Measurements from ENCODE around the gene CLBA1.

The CLBA1 gene

DNA sequence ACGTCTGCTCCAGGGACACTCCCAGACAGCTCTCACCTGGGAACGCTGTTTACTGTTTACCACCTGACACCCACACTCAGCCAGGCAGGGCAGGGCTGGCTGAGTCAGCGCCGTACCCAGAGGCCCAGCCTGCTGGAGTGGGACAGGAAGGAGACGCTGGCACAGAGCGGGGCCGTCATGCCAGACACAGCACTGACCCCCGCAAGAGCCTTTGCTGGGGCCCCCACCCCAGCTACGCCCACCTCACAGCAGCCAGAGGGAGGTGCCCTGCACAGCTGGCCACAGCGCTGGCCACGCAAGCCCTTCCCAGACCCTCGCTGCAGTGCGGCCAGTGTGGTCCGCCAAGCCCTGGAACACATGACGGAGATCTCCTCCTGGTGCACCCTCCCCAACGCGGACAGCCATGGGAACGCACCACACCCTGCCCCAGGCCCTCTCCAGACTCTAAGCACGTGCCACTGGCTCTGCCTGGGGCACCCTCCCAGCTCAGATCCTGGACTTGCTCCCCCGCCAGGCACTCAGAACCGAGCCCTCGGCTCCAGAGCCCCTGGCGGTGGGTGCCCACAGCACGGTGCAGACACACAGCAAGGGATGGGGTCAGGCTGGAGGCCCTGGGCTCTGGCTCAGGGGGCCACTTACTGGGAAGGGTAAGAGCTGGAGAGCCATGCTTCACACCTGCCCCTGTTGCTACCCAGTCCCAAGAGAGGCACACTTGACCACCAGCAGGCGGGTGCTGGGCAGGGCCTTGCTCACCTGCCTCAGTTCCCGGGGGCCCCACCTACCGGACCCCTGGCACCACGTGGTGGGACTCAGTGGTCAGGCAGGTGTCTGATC lies 13.1 kb upstream of the CLBA1 start:
- Histone ChIP-seq H3K4me3 (ENCODE audit: low read length) (no peak overlapping the region), H3K36me3 (ENCODE audit: control insufficient read depth, low read length) (no peaks in the 10 kb centered on the region), H3K79me2 (ENCODE audit: control insufficient read depth, low read length) (no peaks in the 10 kb centered on the region), H3F3A (ENCODE audit: control insufficient read depth, insufficient read depth) (no peaks in the 10 kb centered on the region), H3K4me2 (ENCODE audit: low read length) (no peak overlapping the region), H3K9me2 (replicated peaks; ENCODE audit: control insufficient read depth, low read length) (no peaks in the 10 kb centered on the region), H3K9me3 (ENCODE audit: control insufficient read depth, insufficient read depth, low read length) (no peaks in the 10 kb centered on the region), H4K20me1 (ENCODE audit: control insufficient read depth, insufficient read depth, low read depth, low read length) (no peaks in the 10 kb centered on the region), H3K27me3 (ENCODE audit: control insufficient read depth, low read length) (peaks cover 22% of the 10 kb centered on the region), H3K27ac (ENCODE audit: low read depth, low read length) (no peak overlapping the region), H3K4me1 (ENCODE audit: control insufficient read depth, low read length) (peaks cover 24% of the 10 kb centered on the region)
- TF ChIP-seq EZH2phosphoT487 (IDR thresholded peaks at IDR 0.05; ENCODE audit: borderline replicate concordance, low read length) = no peak
- TF ChIP-seq, protein P1, sequence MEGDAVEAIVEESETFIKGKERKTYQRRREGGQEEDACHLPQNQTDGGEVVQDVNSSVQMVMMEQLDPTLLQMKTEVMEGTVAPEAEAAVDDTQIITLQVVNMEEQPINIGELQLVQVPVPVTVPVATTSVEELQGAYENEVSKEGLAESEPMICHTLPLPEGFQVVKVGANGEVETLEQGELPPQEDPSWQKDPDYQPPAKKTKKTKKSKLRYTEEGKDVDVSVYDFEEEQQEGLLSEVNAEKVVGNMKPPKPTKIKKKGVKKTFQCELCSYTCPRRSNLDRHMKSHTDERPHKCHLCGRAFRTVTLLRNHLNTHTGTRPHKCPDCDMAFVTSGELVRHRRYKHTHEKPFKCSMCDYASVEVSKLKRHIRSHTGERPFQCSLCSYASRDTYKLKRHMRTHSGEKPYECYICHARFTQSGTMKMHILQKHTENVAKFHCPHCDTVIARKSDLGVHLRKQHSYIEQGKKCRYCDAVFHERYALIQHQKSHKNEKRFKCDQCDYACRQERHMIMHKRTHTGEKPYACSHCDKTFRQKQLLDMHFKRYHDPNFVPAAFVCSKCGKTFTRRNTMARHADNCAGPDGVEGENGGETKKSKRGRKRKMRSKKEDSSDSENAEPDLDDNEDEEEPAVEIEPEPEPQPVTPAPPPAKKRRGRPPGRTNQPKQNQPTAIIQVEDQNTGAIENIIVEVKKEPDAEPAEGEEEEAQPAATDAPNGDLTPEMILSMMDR (IDR thresholded peaks at IDR 0.05; ENCODE audit: low read depth, low read length, poor library complexity, severe bottlenecking) = no peak

GRCh38 chr14:104973135-104973384 lies 12.5 kb upstream of the CLBA1 start:
- H3K4me2 ChIP-seq (ENCODE audit: low read length) = no peak overlapping the region
- no peak for TF ChIP-seq EZH2phosphoT487 (IDR thresholded peaks at IDR 0.05; ENCODE audit: borderline replicate concordance, low read length)
- TF ChIP-seq, protein P1 (IDR thresholded peaks at IDR 0.05; ENCODE audit: low read depth, low read length, poor library complexity, severe bottlenecking) = no peak
- H4K20me1 ChIP-seq (ENCODE audit: control insufficient read depth, insufficient read depth, low read depth, low read length) = no peaks in the 10 kb centered on the region
- H3K4me1 ChIP-seq (ENCODE audit: control insufficient read depth, low read length) = peaks cover 23% of the 10 kb centered on the region
- H3K27ac ChIP-seq (ENCODE audit: low read depth, low read length) = no peak overlapping the region
- H3F3A ChIP-seq (ENCODE audit: control insufficient read depth, insufficient read depth) = no peaks in the 10 kb centered on the region
- H3K79me2 ChIP-seq (ENCODE audit: control insufficient read depth, low read length) = no peaks in the 10 kb centered on the region
- no peaks in the 10 kb centered on the region for H3K36me3 ChIP-seq (ENCODE audit: control insufficient read depth, low read length)
- no peak overlapping the region for H3K4me3 ChIP-seq (ENCODE audit: low read length)
- no peaks in the 10 kb centered on the region for H3K9me2 ChIP-seq (replicated peaks; ENCODE audit: control insufficient read depth, low read length)
- H3K27me3 ChIP-seq (ENCODE audit: control insufficient read depth, low read length) = peaks cover 26% of the 10 kb centered on the region
- no peaks in the 10 kb centered on the region for H3K9me3 ChIP-seq (ENCODE audit: control insufficient read depth, insufficient read depth, low read length)

GRCh38 chr14:104973385-104974145 lies 12.0 kb upstream of the CLBA1 start:
- no peak for TF ChIP-seq EZH2phosphoT487 (IDR thresholded peaks at IDR 0.05; ENCODE audit: borderline replicate concordance, low read length)
- TF ChIP-seq, protein P1 (IDR thresholded peaks at IDR 0.05; ENCODE audit: low read depth, low read length, poor library complexity, severe bottlenecking) = no peak
- Histone ChIP-seq H3K4me1 (ENCODE audit: control insufficient read depth, low read length) (peaks cover 18% of the 10 kb centered on the region), H3K36me3 (ENCODE audit: control insufficient read depth, low read length) (no peaks in the 10 kb centered on the region), H3K4me3 (ENCODE audit: low read length) (no peak overlapping the region), H3K27ac (ENCODE audit: low read depth, low read length) (no peak overlapping the region), H3K9me2 (replicated peaks; ENCODE audit: control insufficient read depth, low read length) (no peaks in the 10 kb centered on the region), H3F3A (ENCODE audit: control insufficient read depth, insufficient read depth) (no peaks in the 10 kb centered on the region), H3K27me3 (ENCODE audit: control insufficient read depth, low read length) (peaks cover 27% of the 10 kb centered on the region), H3K4me2 (ENCODE audit: low read length) (no peak overlapping the region), H4K20me1 (ENCODE audit: control insufficient read depth, insufficient read depth, low read depth, low read length) (no peaks in the 10 kb centered on the region), H3K79me2 (ENCODE audit: control insufficient read depth, low read length) (no peaks in the 10 kb centered on the region), H3K9me3 (ENCODE audit: control insufficient read depth, insufficient read depth, low read length) (no peaks in the 10 kb centered on the region)

Data from DOHH2 (cell line).